GM19438 (cell line): Measurements from ENCODE around the gene ZCCHC3.

Experiments
- ATAC-seq: cut with Tn5 transposase; IDR thresholded peaks from one replicate; pipeline ENCODE4 v1.9.1; 2021; ENCODE audit warnings: low read depth; ENCODE audit not compliant: unreplicated experiment

ZCCHC3 gene

DNA sequence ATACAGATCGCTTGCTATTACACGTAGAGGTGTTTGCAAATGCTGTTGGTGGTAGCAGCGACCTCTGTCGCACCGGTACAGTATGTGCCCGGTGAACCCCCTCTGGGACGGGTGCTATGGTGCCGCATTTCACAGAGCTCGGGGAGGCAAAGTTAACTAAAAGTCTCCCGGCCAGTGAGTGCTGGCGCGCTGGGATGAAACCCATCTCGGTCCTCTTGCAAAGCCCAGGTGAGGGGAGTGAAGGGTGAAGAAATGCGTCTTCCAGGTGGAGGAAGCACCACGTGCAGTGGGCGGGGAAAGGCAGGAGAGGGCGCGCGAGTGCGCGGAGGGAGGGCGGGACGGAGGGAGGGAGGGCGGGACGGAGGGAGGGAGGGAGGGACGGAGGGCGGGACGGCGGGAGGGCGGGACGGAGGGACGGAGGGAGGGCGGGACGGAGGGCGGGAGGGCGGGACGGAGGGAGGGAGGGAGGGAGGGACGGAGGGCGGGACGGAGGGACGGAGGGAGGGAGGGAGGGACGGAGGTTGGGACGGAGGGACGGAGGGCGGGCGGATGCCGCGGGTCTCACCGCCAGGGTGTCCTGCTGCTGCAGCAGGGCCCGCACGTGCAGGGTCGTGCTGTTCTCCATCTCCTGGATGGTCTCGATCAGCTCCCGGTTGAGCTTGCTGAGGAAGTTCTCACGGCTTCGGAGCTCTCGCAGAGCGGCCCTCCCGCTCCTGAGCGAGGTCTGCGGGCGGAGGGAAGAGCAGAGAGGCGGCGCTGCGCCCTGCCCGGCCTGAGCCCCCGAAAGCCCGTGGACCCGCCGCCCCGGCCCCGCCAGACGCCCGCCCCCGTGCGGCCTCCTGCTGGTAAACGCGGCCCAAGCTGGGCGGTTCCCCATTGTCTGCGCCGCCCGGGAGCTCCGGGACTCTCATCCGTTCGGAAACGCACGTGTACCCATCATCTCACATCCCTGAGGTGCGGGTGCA is 18.5 kb upstream of the ZCCHC3 start:
- no peak for ATAC-seq

- ATAC-seq, result no peak
Observed at GRCh38 chr20:284172-284571, 13.2 kb upstream of the ZCCHC3 start.

DNA sequence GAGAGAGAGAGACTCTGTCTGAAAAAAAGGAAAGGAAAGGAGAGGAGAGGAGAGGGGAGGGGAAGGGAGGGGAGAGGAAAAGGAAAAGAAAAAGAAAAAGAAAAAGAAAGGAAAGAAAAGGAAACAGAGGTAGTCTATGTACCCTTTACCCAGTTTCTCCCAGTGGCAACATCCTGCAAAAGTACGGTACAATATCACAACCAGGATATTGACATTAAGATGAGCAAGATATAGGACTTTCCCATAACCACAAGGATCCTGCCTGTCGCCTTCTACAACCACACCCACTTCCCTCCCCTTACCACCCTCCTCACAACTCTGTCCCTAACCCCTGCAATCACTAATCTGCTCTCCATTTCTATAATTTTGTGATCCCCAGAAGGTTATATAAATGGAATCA is 10.9 kb upstream of the ZCCHC3 start:
- no peak for ATAC-seq

DNA sequence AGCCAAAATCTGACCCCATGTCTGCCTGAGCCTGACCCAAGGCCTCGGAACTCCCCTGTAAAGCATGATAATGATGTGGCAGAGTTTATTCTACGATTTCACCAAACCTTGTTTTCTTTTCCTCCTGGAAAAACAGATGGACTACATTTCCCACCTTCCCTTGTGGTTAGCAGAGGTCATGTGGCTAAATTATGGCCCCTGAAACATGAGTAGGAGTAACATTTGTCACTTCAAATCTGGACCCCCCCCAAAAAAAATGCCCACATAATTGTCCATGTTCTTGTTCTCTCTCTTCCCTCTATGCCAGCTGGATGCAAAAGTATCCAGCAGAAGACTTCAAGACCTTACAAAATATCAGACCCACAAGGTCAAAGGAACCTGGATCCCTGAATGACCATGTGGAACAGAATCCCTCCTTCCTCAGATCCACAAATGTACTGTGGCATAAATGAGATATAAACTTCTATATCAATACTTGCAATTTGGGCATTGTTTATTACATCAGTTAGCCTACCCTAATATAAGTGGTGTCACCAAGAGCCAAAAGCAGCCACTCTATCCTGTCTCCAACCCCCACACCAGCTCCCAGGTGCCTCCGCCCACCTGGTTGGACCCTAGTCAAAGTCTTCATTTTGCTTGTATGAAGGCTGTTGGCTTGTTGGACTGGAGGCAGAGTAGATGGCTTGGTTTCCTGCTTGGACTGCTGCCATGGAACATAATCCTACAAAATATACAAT is 8.2 kb upstream of the ZCCHC3 start:
- ATAC-seq, result no peak

DNA sequence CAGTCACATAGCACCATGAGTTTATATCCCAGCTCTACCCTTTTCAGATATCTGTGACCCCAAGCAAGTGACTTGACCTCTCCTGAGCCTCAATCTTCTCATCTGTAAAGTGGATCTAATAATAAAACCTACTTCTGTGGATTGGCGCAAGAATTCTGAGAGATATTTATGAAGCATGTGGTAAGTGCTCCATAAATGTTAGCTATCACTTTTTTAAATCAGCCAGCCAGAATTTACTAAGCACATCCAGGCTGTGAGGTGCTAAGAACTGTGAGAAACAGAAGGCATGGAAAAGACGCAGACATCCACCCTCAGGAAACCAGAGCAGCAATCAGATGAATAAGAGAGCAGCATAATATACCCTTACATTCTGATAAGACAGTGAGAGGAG is 7.7 kb upstream of the ZCCHC3 start:
- ATAC-seq, result peak; percentile 19

GRCh38 chr20:290084-290831 is 7.1 kb upstream of the ZCCHC3 start, which contains the start of gene C20orf96:
Gene C20orf96, minus strand, starts transcription at chr20:290750. Its CDS starts 140 bp downstream, at chr20:290610.
- peak; percentile 84 for ATAC-seq

- ATAC-seq, result no peak
Observed at GRCh38 chr20:294602-295001, 2.8 kb upstream of the ZCCHC3 start.

- ATAC-seq, result no peak
Observed at GRCh38 chr20:295804-296203, 1.6 kb upstream of the ZCCHC3 start.

DNA sequence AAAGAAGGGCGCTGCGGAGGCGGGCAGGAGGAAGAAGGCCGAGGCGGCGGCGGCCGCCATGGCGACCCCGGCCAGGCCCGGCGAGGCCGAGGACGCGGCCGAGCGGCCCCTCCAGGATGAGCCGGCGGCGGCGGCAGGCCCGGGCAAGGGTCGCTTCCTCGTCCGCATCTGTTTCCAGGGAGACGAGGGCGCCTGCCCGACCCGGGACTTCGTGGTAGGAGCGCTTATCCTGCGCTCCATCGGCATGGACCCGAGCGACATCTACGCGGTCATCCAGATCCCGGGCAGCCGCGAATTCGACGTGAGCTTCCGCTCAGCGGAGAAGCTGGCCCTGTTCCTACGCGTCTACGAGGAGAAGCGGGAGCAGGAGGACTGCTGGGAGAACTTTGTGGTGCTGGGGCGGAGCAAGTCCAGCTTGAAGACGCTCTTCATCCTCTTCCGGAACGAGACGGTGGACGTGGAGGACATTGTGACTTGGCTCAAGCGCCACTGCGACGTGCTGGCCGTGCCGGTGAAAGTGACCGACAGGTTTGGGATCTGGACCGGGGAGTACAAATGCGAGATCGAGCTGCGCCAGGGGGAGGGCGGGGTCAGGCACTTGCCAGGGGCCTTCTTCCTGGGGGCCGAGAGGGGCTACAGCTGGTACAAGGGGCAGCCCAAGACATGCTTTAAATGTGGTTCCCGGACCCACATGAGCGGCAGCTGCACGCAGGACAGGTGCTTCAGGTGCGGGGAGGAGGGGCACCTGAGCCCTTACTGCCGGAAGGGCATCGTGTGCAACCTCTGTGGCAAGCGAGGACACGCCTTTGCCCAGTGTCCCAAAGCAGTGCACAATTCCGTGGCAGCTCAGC is 780 bp downstream of the ZCCHC3 start:
- peak; percentile 28 for ATAC-seq

DNA sequence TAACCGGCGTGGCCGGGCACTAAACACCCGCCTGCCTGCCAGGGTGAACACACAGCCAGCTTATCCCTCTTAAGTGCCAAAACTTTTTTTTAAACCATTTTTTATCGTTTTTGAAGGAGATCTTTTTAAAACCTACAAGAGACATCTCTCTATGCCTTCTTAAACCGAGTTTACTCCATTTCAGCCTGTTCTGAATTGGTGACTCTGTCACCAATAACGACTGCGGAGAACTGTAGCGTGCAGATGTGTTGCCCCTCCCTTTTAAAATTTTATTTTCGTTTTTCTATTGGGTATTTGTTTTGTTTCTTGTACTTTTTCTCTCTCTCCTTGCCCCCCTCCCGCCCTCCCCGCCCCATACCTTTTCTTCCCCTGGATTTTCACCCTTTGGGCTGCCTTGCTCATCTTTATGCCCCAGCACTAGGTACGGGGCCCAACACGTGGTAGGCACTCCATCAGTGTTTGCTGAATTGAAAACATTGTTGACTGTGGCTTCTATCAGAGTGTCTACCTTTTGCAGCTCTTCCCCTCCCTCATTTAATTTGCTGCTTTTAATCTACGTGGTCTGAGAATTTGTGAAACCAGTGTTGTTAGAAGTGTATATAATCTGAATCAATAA is 1.5 kb downstream of the ZCCHC3 start:
- ATAC-seq, result no peak

- no peak for ATAC-seq
Observed at GRCh38 chr20:300345-300990, 3.1 kb downstream of the ZCCHC3 start.

GRCh38 chr20:301886-302848 is 4.8 kb downstream of the ZCCHC3 start:
- no peak for ATAC-seq

GRCh38 chr20:305745-306144 is 8.4 kb downstream of the ZCCHC3 start:
- ATAC-seq, result no peak

DNA sequence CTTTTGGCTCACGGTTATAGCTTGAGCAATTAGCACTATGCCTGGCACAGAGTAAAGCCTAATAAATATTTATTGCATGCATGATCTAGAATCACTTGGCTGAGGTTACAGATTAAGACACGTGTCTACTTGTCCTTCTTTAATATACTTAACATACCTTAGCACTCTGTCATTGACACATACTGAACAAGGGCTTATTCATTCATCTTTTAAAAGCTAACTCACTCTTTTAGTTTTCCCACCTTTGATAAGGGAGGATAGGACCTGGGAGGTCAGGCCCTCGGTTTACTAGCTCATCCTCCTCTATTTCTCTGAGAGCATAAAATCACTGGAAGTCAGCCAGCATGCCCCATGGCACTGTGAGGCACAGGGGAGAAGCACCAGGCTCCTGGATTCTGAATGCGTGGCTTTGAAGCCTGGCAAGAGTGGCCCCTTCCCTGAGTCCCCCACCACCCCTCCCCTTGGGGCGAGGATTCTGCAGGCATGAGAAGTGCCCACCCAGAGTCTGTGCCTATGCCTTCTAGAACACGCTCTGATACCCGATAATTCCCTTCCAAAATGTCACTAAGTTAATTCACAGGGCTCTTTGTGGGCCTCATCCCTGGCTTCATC is 11.2 kb downstream of the ZCCHC3 start:
- no peak for ATAC-seq

GRCh38 chr20:309306-309840 is 12.0 kb downstream of the ZCCHC3 start:
- ATAC-seq, result no peak

- ATAC-seq, result peak; percentile 100
Observed at GRCh38 chr20:309841-310644, 12.7 kb downstream of the ZCCHC3 start.
